HCT116 (cell line): Measurements from ENCODE around the gene MYOM1. TPM values are rescaled to one million over a fixed set of nuclear protein-coding genes. Genes with fewer than 3 reads are reported as not detected.
"Not testable (repeated sequence)": the region's sequence is repeated elsewhere in the genome, so short reads cannot be mapped to it uniquely, and the experiment has no call there.

Experiments used
- ATAC-seq: fragments of 200-7000 bp; cut with Tn5 transposase; 2 replicates; pipeline ENCODE4 v1.9.1; 2020; ENCODE audit warnings: mild to moderate bottlenecking, moderate library complexity
- BruUV-seq: library from RNA; stranded (reverse); fragments of 400-500 nt; replicated peaks from 2 replicates; lab custom pipeline; 2021; lab: Mats Ljungman, UMichigan
- CTCF ChIA-PET: fragments of 300-600 bp; sonication (Branson Sonifier 250); formaldehyde crosslinking; loops from one replicate; lab custom pipeline; 2021; ENCODE audit warnings: antibody characterized with exemption; lab: Charles Lee
- POLR2A ChIA-PET: fragments of 300-600, 350-600 bp; sonication (Branson Sonifier 250); formaldehyde crosslinking; loops from one replicate; lab custom pipeline; 2021; ENCODE audit warnings: antibody characterized with exemption; lab: Charles Lee
- RAD21 ChIA-PET, 2 experiments: fragments of 300-600 bp; sonication (Branson Sonifier 250); formaldehyde crosslinking; loops; one replicate each; lab custom pipeline; 2023; ENCODE audit warnings: low total read pairs in 2 of 2; ENCODE audit not compliant: uncharacterized antibody in 2 of 2, unreplicated experiment in 2 of 2, low non-redundant PET in 1 of 2; lab: Charles Lee
- DNase-seq: peaks from one replicate; pipeline ENCODE4 v3.0.0-alpha.2; 2010; ENCODE audit warnings: low read depth, low spot score
- H2AFZ ChIP-seq: fragments of 200-600 bp; shearing (Covaris generic), sonication (generic); 2 replicates; pipeline ENCODE4 v1.6.1; 2017; ENCODE audit warnings: low read depth, mixed run types, mixed read lengths, antibody characterized with exemption, low read length; ENCODE audit not compliant: poor library complexity, severe bottlenecking
- H3K27ac ChIP-seq: 2 replicates; pipeline ENCODE4 v1.5.1; 2012; ENCODE audit warnings: low read depth, low read length
- H3K27me3 ChIP-seq: fragments of 200-600 bp; sonication (generic); 2 replicates; pipeline ENCODE4 v1.6.1; 2016; ENCODE audit warnings: mixed run types, low read length, mixed read lengths; ENCODE audit not compliant: insufficient read depth
- H3K36me3 ChIP-seq, 2 experiments: fragments of 200-500 bp in 1 of 2; fragments of 200-600 bp in 1 of 2; sonication (Bioruptor generic) in 1 of 2; sonication (generic) in 1 of 2; 2 replicates each; pipeline versions ENCODE4 v1.5.1 to v1.6.1; 2014 to 2016; ENCODE audit warnings: low read length in 2 of 2, inconsistent platforms in 1 of 2, mixed read lengths in 1 of 2, mixed run types in 1 of 2; ENCODE audit not compliant: insufficient read depth in 2 of 2, control insufficient read depth in 1 of 2
- H3K4me1 ChIP-seq, 2 experiments: fragments of 200-600 bp in 1 of 2; sonication (generic) in 1 of 2; 2 replicates each; pipeline versions ENCODE4 v1.5.1 to v1.6.1; 2012 to 2017; ENCODE audit warnings: low read length in 2 of 2, inconsistent platforms in 1 of 2, mild to moderate bottlenecking in 1 of 2, mixed read lengths in 1 of 2, mixed run types in 1 of 2, moderate library complexity in 1 of 2; ENCODE audit not compliant: insufficient read depth in 2 of 2, control insufficient read depth in 1 of 2
- H3K4me2 ChIP-seq: fragments of 200-600 bp; sonication (generic); 2 replicates; pipeline ENCODE4 v1.6.1; 2017; ENCODE audit warnings: mixed run types, low read length, mixed read lengths
- H3K4me3 ChIP-seq, 2 experiments: fragments of 200-600 bp in 1 of 2; sonication (generic) in 1 of 2; replicated peaks in 1 of 2; 2 replicates each; pipeline ENCODE4 v1.5.1; 2011 to 2016; ENCODE audit warnings: low read length in 2 of 2, control low read depth in 1 of 2, low read depth in 1 of 2, mild to moderate bottlenecking in 1 of 2, mixed read lengths in 1 of 2, mixed run types in 1 of 2
- H3K79me2 ChIP-seq: fragments of 200-600 bp; sonication (generic); 2 replicates; pipeline ENCODE4 v1.6.1; 2017; ENCODE audit warnings: mild to moderate bottlenecking, mixed run types, low read length, moderate library complexity, mixed read lengths; ENCODE audit not compliant: insufficient read depth
- H3K9ac ChIP-seq: fragments of 200-600 bp; sonication (generic); 2 replicates; pipeline ENCODE4 v1.6.1; 2016; ENCODE audit warnings: low read length, mixed read lengths
- H3K9me2 ChIP-seq: fragments of 200-600 bp; sonication (generic), shearing (Covaris generic); 2 replicates; pipeline ENCODE4 v1.6.1; 2017; ENCODE audit warnings: mixed run types, mild to moderate bottlenecking, moderate library complexity; ENCODE audit not compliant: insufficient read depth
- H3K9me3 ChIP-seq, 2 experiments: fragments of 200-500 bp in 1 of 2; fragments of 200-600 bp in 1 of 2; sonication (Bioruptor generic) in 1 of 2; sonication (generic) in 1 of 2; 2 replicates each; pipeline ENCODE4 v1.6.1; 2014 to 2017; ENCODE audit warnings: low read length in 2 of 2, mixed read lengths in 2 of 2, inconsistent platforms in 1 of 2, low read depth in 1 of 2, mild to moderate bottlenecking in 1 of 2, mixed run types in 1 of 2, moderate library complexity in 1 of 2; ENCODE audit not compliant: control insufficient read depth in 1 of 2, insufficient read depth in 1 of 2
- H4K20me1 ChIP-seq: fragments of 200-600 bp; sonication (generic), shearing (Covaris generic); 2 replicates; pipeline ENCODE4 v1.6.1; 2017; ENCODE audit warnings: mixed run types, mild to moderate bottlenecking, moderate library complexity; ENCODE audit not compliant: insufficient read depth
- ATF3 ChIP-seq: IDR thresholded peaks from 2 replicates; pipeline ENCODE4 v1.6.1; 2012
- CBX3 ChIP-seq: IDR thresholded peaks from 2 replicates; pipeline ENCODE4 v1.6.1; 2012; ENCODE audit warnings: low read depth
- CEBPB ChIP-seq: IDR thresholded peaks from 2 replicates; pipeline ENCODE4 v1.6.1; 2012; ENCODE audit warnings: low read depth
- EZH2 ChIP-seq: fragments of 200-600 bp; sonication (generic); IDR thresholded peaks from 2 replicates; pipeline ENCODE4 v1.6.1; 2017; ENCODE audit warnings: antibody characterized with exemption, mixed run types
- FOSL1 ChIP-seq: IDR thresholded peaks from 2 replicates; pipeline ENCODE4 v1.6.1; 2012; ENCODE audit warnings: low read depth
- JUND ChIP-seq: IDR thresholded peaks from 2 replicates; pipeline ENCODE4 v1.6.1; 2012
- POLR2A ChIP-seq: IDR thresholded peaks from 2 replicates; pipeline ENCODE4 v1.7.0; 2011; ENCODE audit warnings: borderline replicate concordance; ENCODE audit not compliant: insufficient read depth, insufficient read length; ENCODE audit errors: extremely low read depth
- POLR2AphosphoS5 ChIP-seq: IDR thresholded peaks from 2 replicates; pipeline ENCODE4 v1.6.1; 2011; ENCODE audit warnings: mild to moderate bottlenecking, low read depth, low read length, moderate library complexity
- RAD21 ChIP-seq: IDR thresholded peaks from 2 replicates; pipeline ENCODE4 v1.6.1; 2012; ENCODE audit warnings: low read depth, mild to moderate bottlenecking
- REST ChIP-seq: IDR thresholded peaks from 2 replicates; pipeline ENCODE4 v1.6.1; 2012; ENCODE audit warnings: low read depth
- SP1 ChIP-seq: IDR thresholded peaks from 2 replicates; pipeline ENCODE4 v1.6.1; 2012; ENCODE audit warnings: low read depth
- SRF ChIP-seq: IDR thresholded peaks from 2 replicates; pipeline ENCODE4 v1.6.1; 2012; ENCODE audit warnings: low read depth
- TCF7L2 ChIP-seq: IDR thresholded peaks from 2 replicates; pipeline ENCODE4 v1.7.0; 2011; ENCODE audit warnings: borderline replicate concordance, inconsistent platforms; ENCODE audit not compliant: insufficient read depth, insufficient read length; ENCODE audit errors: extremely low read depth
- ZFX ChIP-seq: fragments of 450-650 bp; IDR thresholded peaks from 2 replicates; pipeline ENCODE4 v1.6.1; 2017
- ZNF274 ChIP-seq: fragments of 200-500 bp; sonication (Bioruptor generic); IDR thresholded peaks from 2 replicates; pipeline ENCODE4 v1.6.1; 2014; ENCODE audit warnings: mild to moderate bottlenecking, low read depth, low read length, inconsistent platforms
- intact Hi-C: fragments of 100-400 bp; cut with micrococcal nuclease; formaldehyde crosslinking; loops from 2 replicates; pipeline ENCODE4 v1.10.0; 2022
- total RNA-seq: library from RNA; stranded (reverse); gene quantifications from one replicate; pipeline ENCODE4 v1.2.1, GENCODE V29; 2021; ENCODE audit not compliant: unreplicated experiment

MYOM1 gene
- total RNA-seq, 1 experiment from 2014 or later = 0.52 TPM

- TF ChIP-seq ZNF274 = no peak
- TF ChIP-seq JUND = peak; percentile 18; the same call in 1 of the 2 replicates
- TF ChIP-seq RAD21 = no peak
- TF ChIP-seq ZFX = no peak
- TF ChIP-seq CEBPB = peak; percentile 41; the same call in 1 of the 2 replicates
- TF ChIP-seq SP1 = 0 out of 2 replicates have a peak, but pooled peaks have one; percentile 11
- TF ChIP-seq TCF7L2 = no peak
- TF ChIP-seq CBX3 = no peak; the same call in 1 of the 2 replicates
- no peak for TF ChIP-seq POLR2AphosphoS5
- no peak for TF ChIP-seq POLR2A
- 0 out of 2 replicates have a peak, but pooled peaks have one; percentile 21 for TF ChIP-seq FOSL1
- TF ChIP-seq ATF3 = no peak
- TF ChIP-seq REST = no peak
- TF ChIP-seq EZH2 = no peak
- TF ChIP-seq SRF = no peak
- Histone ChIP-seq H3K27me3 (no peaks in the 10 kb centered on the region), H2AFZ (peak overlapping the region; percentile 78), H3K9me2 (no peaks in the 10 kb centered on the region), H3K4me3 (no peak overlapping the region), H3K9ac (no peak overlapping the region), H3K27ac (no peak overlapping the region), H3K4me1 (peaks cover 0 to 13% of the 10 kb centered on the region in 2 experiments; a peak in 3 of 4 replicates), H3K9me3 (0 out of 4 replicates have a peak, but pooled peaks cover 0 to 4% of the 10 kb centered on the region in 2 experiments), H3K79me2 (no peaks in the 10 kb centered on the region), H4K20me1 (no peaks in the 10 kb centered on the region), H3K4me2 (peak overlapping the region; percentile 48), H3K36me3 (no peaks in the 10 kb centered on the region)
- ChIA-PET RAD21 (no interaction called here), CTCF (interaction anchor here (1.3 kb wide), 1 partner anchor 11 kb away, joined by 4 read pairs; no protein-coding TSS in a partner anchor), POLR2A (no interaction called here)
- BruUV-seq = no TSS peak
- no peak for DNase-seq
- ATAC-seq = no peak; the same call in 1 of the 2 replicates
- intact Hi-C loops = no loop called here
Observed at GRCh38 chr18:3051718-3052410, 167.9 kb downstream of the MYOM1 start.

GRCh38 chr18:3049897-3050454, 169.8 kb downstream of the MYOM1 start:
- H3K27ac ChIP-seq, H3K27me3 ChIP-seq, H3K36me3 ChIP-seq, intact Hi-C loops, H4K20me1 ChIP-seq, H3K9me2 ChIP-seq, DNase-seq, ATAC-seq, H3K79me2 ChIP-seq, H3K4me2 ChIP-seq, H3K9ac ChIP-seq, H3K4me3 ChIP-seq, POLR2A ChIA-PET, H2AFZ ChIP-seq, BruUV-seq, RAD21 ChIA-PET, H3K9me3 ChIP-seq: not testable (repeated sequence)
- H3K4me1 ChIP-seq = peaks cover 0 to 13% of the 10 kb centered on the region in 2 experiments
- CTCF ChIA-PET = interaction anchor here (2.8 kb wide), 1 partner anchor 13 kb away, joined by 10 read pairs; no protein-coding TSS in a partner anchor
